GM21390 (cell line): ENCODE measurements around the gene DOK7.

ENCODE experiments used
- ATAC-seq: cut with Tn5 transposase; IDR thresholded peaks from one replicate; pipeline ENCODE4 v1.9.1; 2021; ENCODE audit not compliant: unreplicated experiment

Gene DOK7

DNA sequence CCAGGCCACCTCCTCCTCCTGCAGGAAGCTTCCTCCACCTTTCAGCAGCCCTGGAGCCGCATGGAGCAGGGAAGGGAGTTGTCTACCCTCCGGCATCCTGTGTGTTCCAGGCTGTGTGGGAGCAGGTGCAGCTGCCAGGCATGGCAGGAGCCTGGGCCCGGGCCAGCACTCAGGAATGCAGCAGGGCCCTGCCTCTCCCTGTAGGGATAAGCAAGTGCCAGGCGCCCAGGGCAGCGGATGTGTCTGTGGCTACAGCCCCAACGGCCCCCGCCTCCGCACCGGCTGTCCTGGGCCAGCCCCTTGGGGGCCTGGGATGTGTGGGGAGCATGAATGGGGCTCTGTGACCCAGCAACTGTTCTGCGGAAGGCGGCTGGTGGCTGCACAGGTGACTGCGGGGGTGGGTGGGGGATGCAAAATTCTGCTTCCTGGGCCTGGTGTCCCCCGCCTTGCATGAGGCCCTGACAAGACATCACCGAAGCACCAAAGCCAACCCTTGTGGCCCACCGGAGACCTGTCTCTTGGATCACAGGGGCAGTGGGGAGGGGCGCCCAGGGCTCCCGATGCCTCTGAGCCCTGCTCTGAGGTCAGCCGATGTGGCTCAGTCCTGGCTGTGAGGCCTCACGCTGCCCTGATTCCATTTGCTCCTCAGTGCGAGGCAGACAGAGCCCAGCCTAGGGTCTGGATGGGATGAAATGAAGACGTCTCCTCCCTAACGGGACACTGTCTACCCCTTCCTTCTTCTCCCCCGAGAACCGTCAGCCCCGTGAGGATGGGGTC lies 1.4 kb upstream of the DOK7 start:
- ATAC-seq = no peak

DNA sequence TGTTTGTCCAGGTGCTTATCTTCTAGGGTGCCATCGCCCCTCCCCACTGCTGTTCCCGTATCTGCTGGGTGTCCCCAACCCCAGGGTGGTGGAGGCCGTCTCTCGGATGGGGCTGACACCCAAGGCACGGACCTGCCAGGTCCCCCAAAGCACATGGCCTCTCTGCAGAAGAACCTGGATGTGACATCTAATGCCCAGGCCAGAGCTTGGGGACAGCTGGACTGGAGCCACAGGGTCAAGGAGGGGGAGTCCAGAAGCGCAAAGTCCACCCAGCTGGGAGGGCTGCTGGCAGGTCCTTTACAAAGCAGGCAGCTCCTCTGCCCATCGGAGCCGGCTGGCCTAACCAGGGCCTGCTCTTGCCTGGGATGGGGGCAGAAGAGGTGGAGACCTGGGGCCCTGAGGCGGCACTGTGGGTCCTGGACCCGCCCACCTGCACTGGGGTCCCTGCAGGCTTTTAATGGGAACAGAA lies 751 bp upstream of the DOK7 start:
- no peak for ATAC-seq

DNA sequence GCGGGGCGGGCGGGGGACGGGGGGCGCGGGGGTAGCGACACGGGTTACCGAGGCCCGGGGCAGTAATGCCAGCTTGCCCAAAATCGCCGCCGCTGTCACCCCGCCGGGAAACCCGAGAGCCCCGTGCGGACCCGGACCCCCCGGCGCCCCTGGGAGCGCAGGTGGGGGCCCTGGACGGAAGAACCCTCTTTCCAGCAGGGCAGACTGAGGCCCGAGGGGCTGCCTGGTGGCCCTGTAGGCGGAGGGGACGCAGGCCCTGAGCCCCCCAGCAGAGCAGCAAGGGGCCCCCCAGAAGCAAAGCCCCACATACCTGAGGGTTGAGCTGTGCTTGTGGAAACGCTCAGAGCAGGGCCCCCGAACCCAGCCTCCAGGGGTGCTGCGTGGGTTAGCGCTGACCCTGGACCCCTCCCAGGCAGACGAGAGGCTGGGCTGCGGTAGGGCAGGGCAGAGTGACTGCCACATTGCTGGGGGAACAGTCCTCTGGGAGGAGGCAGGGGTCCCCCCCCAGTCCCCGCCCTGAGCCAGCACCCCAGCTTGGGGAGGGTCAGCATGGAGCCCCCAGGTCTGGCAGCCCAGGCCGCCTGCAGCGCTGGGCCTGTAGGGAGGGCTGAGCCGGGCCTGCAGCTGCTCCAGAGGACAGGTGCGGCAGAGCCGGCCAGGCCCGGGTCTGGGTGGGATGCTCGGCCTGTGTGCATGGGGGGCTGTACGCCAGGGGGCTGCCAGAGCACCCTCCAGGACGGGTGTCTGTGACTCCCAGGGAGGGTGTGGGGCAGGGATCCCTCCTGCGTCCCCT lies 646 bp downstream of the DOK7 start:
- ATAC-seq = no peak

DNA sequence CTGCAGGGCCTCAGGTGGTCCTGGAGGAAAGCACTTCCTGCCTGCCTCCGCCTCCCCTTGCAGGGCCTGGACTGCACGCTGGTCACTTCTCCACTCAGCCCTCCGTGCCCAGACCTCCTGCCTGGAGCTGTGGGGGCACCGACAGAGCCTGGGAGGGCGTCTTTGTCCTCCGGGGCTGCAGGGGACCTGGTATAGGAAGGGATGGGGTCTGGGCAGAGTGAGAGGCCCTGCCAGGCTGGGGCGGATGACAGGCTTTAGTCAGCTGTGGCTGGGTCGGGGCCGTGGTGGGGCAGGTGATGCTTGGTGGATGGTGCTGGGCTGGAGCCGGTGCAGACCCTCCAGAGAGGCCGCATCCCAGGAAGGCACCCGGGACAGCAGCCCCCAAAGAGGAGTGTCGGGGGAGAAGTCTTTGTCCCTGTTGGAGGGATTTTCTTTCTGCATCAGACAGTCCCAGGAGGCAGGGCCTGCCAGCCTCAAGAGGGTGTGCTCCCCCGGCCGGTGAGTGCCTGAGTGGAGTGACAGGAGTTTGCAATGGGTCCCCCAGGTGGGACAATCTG lies 1.3 kb downstream of the DOK7 start:
- no peak for ATAC-seq

DNA sequence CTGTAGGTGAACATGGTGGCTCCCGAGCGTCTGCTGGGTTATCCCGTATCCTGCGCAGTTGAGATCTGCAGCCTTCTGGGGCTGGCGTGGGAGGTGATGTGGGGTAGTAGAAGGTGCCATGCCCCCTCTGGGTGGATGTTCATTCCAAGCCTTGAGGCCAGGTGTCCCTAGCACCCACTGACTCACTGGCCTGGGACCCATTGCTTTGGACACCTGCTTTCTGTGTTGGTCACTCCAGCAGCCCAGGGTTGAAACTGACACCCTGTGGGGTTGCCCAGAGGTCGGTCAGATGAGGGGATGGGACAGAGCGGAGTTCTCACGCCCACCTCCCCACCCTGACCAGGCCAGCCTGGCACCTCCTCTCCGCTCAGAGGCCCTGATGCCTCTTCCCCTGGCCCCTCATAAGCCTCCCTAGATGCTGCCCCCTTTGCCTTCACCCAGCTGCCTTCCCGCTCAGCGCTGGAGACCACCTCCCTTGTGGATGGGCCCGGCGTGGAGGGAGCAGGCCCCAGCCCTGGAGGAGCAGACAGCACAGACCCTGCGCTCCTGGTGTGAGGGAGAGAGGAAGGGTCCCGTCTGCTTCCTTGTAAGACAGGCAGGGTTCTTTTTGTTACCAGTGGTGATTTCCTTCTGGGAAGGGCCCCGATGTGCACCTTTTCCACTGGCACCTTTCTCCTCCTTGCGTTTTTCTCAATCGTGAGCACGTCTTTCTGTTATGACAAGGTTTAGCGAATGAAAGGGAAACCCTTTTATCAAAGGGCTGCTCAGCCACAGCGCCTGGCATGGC lies 2.0 kb downstream of the DOK7 start:
- no peak for ATAC-seq

DNA sequence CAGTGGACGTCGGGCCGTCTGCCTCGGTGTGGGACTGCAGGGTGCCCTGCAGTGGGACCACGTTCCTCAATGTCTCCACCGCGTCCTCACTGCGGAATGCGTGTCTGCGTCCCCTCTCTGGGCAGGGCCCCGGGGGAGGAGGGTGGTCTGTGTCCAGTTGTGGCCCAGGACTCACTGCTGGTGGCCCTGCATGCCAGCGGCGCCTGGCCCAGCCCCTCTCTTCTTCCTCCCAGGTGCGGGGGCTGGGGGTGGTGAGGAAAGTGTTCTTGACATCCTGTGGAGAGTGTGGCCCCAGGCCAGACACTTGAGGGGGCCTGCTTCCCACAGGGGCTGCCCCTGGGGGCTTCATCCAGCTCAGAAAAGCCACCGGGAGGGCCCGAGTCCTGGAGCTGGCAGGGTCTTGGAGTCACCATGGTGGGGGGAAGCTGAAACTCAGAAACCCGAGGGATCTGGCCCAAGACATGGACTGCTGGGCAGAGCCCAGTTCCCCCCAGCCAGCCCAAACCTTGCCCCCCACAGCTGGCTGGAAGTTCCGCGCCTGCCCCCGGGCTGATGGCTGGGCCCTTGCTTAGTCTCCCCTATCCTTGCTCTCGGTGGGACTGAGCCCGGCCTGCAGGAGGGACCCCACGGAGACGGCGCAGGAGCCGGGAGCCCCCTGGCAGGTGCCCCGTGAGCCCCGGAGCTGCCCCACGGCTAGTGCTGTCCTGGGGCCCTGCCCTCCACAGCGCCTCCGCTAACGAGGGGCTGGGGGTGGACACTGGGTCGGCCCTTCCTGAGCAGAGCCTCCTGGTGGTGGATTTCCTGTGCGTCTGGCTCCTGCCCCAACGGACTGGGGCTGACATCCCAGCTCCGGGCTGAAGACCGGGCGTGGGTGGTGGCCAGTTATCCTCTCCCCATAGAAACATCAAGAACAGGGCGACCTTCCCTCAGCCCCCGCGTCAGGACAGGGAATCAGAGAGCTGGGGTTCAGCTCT lies 2.9 kb downstream of the DOK7 start:
- no peak for ATAC-seq

DNA sequence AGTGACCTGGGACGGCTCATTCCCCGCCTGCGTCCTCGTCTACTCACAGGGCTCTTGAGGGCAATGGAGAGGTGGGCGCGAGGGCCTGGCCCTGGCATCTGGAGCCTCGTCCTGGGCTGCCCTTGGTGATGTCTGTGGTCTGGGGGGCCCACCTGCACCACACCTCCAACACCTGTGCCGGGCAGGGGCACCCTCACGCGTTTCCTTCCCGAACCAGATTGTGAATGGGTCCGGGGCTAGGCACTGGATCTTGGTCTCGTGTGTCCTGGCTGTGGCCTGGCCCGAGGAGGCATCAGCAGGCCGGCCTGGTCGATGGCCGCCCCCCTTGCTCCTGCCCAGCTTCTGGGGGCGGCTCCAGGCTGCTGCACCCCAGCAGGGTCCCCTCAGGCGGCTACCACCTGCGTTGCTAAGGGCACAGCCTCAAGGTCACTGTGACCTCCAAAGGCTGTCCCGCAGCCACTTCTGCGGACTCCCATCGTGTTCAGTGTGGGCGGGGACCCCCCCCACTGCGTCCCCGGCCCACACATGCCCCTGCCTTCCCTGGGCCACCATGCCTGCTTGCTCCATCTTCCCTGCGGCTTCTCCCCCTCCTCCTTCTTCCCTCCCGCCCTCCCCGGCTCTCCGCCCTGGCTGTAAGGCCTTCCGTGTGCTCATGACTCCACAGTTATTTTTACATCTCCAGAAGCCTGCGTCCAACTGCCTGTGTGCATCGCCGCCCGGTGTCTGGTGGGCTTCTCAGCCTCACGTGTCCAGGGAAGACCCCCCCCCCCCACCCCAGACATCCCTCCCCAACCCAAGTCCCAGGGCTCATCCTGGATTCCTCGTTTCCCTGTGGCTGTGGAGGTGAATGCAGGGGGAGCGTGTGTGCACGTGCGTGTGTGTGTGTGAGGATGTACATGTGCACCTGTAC lies 3.8 kb downstream of the DOK7 start:
- no peak for ATAC-seq

DNA sequence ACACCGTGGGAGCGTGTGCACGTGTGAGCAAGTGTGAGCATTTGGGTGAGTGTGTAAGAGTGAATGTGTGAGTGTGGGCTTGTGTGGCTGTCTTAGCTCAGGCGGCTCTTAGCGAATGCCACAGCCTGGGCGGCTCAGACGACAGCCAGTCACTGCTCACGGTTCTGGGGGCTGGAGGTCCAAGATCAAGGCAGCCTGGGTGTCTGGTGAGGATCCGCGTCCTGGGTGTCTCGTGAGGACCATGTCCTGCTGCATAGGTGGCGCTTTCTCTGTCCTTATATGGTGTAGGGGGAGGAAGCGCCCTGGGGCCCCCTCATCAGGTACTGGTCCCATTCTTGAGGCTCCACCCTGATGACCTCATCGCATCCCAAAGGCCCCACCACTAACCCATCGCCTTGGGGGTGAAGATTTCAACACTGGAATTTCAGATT lies 4.5 kb downstream of the DOK7 start:
- no peak for ATAC-seq

DNA sequence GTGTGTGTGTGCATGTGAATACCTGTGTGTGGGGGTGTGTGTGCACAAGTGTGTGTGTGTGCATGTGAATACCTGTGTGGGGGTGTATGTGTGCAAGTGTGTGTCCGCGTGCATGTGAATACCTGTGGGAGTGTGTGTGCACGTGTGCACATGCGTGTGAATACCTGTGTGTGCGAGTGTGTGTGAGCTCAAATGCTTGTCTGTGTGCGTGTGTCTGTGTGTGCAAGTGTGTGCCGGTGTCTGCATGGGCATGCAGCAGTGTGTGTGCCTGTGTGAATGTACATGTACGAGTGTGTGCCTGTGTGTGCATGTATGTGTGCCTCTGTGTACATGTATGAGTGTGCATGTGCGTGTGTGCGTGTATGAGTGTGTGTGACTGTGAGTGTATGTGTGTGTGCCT lies 5.0 kb downstream of the DOK7 start:
- no peak for ATAC-seq

DNA sequence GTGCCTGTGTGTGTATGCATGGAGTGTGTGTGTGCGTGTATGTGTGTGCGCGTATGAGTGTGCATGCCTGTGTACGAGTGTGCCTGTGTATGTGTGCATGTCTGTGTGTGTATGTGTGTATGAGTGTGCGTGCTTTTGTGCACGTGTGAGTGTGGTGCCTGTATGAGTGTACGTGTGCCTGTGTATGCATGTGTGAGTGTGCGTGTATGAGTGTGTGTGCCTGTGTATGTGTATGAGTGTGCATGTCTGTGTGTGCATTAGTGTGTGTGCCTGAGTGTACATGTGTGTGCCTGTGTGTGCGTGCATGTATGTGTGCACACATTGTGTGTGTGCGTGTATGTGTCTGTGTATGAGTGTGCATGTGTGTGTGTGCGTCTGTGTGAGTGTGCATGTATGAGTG lies 5.7 kb downstream of the DOK7 start:
- no peak for ATAC-seq

DNA sequence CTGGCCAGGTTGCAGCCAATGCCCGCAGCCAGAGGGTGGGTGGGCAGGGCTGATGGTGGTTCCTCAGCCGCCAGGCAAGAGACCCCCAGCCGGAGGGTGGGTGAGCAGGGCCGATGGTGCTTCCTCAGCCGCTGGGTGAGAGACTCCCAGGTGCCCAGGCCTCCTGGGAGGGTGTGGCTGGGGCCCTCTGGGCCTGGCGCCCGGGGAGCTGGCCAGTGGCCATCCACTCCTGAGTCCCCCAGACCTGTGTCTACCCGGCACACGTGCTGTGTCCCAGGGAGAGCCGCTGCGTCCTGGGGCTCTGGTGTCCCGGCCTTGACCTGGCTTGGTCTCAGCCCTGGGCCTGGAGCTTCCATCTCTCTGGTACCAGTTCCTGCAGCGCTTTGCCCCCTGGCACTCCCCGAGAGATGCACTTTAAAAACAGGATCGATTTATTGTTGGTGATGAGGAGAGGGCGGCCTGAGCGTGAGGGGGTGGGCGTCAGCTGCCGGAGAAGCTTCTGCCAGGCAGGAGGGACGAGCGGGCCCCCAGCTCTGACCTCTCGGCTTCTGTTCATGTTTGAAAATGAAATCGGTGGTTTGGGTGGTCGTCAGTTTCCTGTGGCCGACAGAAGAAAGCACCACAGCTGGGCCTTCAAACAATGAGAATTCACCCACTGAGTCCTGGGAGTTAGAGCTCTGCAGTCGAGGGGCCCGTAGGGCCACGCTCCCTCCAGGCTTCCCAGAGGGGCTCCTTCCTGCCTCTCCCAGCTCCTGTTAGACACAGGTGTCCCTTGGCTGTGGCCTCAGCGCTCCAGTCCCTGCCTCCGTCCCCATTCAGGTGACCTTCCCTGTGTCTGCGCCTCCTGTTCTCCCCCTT lies 6.5 kb downstream of the DOK7 start:
- ATAC-seq = no peak

DNA sequence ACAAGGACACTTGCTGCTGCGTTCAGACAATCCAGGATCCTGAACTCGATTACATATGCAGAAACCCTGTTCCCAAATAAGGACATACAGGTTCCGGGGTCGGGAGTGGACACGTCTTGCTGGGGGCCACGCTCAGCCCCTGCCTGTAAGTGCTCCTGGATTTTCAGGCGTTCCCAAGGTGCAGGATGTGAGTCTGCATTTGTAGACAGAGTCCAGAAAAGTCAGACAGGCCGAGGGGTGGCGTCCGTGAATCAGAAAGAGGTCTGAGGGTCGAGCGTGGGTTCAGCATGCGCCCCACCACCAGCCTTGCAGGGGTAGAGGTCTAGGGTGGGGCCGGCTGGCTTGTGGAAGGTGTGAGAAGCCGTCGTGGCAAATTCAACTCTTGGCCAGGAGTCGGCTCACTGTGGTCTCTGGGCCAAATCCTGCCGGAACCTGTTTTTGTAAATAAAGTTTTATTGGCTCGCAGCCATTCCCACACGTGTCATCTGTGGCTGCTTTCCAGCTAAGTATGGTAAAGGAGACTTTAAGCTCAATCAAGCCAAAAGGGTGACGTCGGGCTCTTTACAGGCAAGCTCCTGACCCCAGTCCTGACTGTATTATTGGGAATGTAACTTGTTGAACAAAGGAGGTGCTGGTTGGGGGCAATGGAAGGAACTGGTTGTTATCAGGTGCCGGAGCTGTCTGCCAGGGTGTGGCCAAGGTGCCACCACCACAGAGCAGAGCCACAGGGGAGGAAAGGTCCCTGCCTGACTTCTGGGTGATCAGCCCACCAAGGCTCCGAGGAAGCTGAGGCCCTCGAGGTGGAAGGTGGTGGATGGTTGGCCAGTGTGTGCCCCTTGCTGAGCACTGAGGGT lies 7.4 kb downstream of the DOK7 start:
- ATAC-seq = no peak

DNA sequence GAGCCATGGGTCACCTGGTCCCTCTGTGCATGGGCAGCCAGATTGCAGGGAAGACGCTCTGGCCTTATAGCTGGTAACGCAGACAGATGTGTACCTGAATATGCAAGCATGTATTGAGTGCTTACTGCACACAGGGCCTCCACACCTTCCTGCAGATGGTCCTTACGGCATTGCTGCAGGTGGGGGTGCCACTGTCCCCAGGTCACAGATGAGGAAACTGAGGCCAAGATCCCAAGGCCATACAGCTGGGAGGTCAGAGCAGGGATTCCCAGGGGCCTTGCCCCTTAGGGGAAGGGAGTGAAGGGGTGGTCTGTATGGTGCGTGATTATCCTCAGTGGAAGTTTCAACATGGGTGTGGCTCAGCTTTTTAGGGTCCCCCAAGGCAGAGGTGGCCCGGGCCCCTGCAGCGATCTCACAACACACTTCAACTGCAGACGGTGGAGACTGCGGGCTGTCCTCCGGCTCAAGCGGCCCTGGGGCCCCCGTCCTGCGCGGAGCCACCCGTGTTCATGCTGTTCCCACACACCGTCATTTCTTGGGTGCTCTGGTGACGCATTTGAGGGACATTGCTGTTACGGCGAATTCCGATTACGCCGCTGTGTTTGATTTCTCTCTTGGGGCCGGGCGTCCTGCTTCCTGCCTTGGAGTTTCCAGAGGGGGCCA lies 8.1 kb downstream of the DOK7 start:
- no peak for ATAC-seq

DNA sequence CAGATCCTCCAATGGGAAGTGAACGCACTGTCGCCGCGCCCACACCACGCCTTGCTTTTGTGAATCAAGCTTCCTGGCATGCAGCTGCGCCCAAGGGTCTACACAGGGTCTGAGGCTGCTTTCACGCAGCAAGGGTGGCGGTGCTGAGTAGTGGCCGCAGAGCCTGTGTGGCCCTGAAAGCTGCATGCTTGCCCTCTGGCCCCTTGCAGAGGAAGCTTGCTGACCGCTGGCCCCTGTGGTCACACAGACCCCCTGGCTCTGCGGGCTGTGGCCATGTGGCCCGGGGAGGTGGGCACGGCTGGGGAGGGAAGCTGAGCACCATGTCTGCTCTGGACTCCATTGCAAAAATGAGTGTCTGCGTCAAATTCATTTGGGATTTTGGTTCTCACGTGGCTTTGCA lies 8.8 kb downstream of the DOK7 start:
- ATAC-seq = no peak

DNA sequence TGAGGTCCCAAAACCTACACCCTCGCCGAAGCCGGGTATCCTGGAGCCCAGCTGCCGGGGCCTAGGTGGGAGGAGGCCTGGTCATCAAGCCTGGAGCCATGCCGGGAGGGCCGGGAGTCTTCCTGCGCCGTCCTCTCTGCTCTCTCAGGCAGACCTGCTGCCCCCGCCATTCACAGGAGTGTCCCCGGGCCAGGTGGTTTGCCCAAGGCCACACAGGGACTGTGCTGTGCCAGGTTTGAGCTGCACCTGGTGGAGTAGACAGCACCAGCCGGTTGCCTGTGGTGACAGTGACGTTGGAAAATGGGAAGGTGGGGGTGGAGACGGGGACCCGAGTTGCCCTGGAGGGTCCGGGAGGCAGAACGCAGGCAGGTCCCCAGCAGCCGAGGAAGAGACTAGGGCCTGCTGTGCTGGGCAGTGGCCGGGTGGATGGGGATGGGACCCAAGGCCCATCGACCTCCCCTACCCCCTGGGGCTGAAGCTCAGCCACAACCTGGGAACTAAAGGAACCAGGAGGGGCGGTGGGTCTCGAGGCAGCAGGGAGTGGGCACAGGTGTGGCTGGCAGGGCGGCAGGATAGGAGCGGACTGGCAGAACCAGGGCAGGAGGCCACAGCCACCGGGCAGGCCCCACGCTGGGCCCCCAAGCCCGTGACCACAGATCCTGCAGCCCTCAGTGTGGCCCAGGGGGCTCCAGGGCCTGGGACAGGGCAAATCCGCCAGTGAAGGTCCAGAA lies 9.5 kb downstream of the DOK7 start:
- ATAC-seq = no peak
